Measurements from ENCODE around the gene TMEM80.

TMEM80 gene

DNA sequence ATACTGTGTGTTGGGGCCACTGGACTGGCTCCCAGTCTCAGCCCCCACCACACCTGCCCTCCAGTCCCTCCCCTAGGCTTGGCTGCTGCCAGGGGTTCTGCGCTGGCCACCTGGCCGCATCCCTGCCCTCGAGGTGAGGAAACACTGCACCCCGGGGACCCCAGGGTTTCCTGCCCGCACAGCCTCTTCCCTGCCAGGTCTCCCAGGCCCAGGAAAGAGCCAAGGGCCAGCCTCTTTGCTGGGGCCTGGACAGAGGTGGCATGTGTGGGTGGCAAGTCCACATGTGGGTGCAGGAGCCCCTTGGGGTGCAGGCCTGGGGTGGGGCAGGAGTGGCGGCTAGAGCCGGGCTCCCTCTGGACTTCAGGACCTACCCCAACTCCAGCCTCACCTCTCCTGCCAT is 12.9 kb downstream of the TMEM80 start:
- TF ChIP-seq TOX (CRISPR knock-in tag; IDR thresholded peaks at IDR 0.05; ENCODE audit: borderline replicate concordance), result no peak
- TF ChIP-seq ZNF8 (CRISPR knock-in tag; IDR thresholded peaks at IDR 0.05), result no peak
- TF ChIP-seq RARB (CRISPR knock-in tag; IDR thresholded peaks at IDR 0.05), result no peak
- no peak for TF ChIP-seq PPARA (CRISPR knock-in tag; IDR thresholded peaks at IDR 0.05; ENCODE audit: borderline replicate concordance)
- no peak for TF ChIP-seq CSDC2 (CRISPR knock-in tag; IDR thresholded peaks at IDR 0.05)
- TF ChIP-seq OSR1 (CRISPR knock-in tag; IDR thresholded peaks at IDR 0.05), result no peak
- ATAC-seq, result no peak

- TF ChIP-seq ZFP30 (CRISPR knock-in tag; IDR thresholded peaks at IDR 0.05) (no peak), ZFP3 (CRISPR knock-in tag; IDR thresholded peaks at IDR 0.05) (no peak), ZNF565 (CRISPR knock-in tag; conservative IDR thresholded peaks at IDR 0.05; ENCODE audit: low read depth) (no peak), GLIS3 (CRISPR knock-in tag; IDR thresholded peaks at IDR 0.05) (no peak), PPARA (CRISPR knock-in tag; IDR thresholded peaks at IDR 0.05; ENCODE audit: borderline replicate concordance) (no peak), SNAI2 (CRISPR knock-in tag; IDR thresholded peaks at IDR 0.05) (no peak)
- no peak for ATAC-seq
Measured at GRCh38 chr11:709109-709997, 13.7 kb downstream of the TMEM80 start.

- no peak for ATAC-seq
- TF ChIP-seq ARNTL (CRISPR knock-in tag; IDR thresholded peaks at IDR 0.05; ENCODE audit: borderline replicate concordance, low read depth) (no peak), CSDC2 (CRISPR knock-in tag; IDR thresholded peaks at IDR 0.05) (no peak), BACH2 (CRISPR knock-in tag; IDR thresholded peaks at IDR 0.05; ENCODE audit: borderline replicate concordance) (no peak), ZNF565 (CRISPR knock-in tag; conservative IDR thresholded peaks at IDR 0.05; ENCODE audit: low read depth) (no peak), ZC3H10 (CRISPR knock-in tag; IDR thresholded peaks at IDR 0.05) (no peak), GLIS3 (CRISPR knock-in tag; IDR thresholded peaks at IDR 0.05) (no peak), PPARA (CRISPR knock-in tag; IDR thresholded peaks at IDR 0.05; ENCODE audit: borderline replicate concordance) (no peak), ZFP30 (CRISPR knock-in tag; IDR thresholded peaks at IDR 0.05) (no peak), TSHZ2 (CRISPR knock-in tag; IDR thresholded peaks at IDR 0.05) (no peak), RARB (CRISPR knock-in tag; IDR thresholded peaks at IDR 0.05) (no peak), ZFP3 (CRISPR knock-in tag; IDR thresholded peaks at IDR 0.05) (no peak), TOX (CRISPR knock-in tag; IDR thresholded peaks at IDR 0.05; ENCODE audit: borderline replicate concordance) (no peak), ESRRG (CRISPR knock-in tag; IDR thresholded peaks at IDR 0.05) (no peak), ZNF8 (CRISPR knock-in tag; IDR thresholded peaks at IDR 0.05) (no peak), ZNF70 (CRISPR knock-in tag; IDR thresholded peaks at IDR 0.05) (no peak), TCF4 (CRISPR knock-in tag; IDR thresholded peaks at IDR 0.05; ENCODE audit: borderline replicate concordance) (no peak)
- TF ChIP-seq, protein P1, sequence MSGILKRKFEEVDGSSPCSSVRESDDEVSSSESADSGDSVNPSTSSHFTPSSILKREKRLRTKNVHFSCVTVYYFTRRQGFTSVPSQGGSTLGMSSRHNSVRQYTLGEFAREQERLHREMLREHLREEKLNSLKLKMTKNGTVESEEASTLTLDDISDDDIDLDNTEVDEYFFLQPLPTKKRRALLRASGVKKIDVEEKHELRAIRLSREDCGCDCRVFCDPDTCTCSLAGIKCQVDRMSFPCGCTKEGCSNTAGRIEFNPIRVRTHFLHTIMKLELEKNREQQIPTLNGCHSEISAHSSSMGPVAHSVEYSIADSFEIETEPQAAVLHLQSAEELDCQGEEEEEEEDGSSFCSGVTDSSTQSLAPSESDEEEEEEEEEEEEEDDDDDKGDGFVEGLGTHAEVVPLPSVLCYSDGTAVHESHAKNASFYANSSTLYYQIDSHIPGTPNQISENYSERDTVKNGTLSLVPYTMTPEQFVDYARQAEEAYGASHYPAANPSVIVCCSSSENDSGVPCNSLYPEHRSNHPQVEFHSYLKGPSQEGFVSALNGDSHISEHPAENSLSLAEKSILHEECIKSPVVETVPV (CRISPR knock-in tag; IDR thresholded peaks at IDR 0.05), result no peak
Measured at GRCh38 chr11:714436-714835, 18.8 kb downstream of the TMEM80 start.

DNA sequence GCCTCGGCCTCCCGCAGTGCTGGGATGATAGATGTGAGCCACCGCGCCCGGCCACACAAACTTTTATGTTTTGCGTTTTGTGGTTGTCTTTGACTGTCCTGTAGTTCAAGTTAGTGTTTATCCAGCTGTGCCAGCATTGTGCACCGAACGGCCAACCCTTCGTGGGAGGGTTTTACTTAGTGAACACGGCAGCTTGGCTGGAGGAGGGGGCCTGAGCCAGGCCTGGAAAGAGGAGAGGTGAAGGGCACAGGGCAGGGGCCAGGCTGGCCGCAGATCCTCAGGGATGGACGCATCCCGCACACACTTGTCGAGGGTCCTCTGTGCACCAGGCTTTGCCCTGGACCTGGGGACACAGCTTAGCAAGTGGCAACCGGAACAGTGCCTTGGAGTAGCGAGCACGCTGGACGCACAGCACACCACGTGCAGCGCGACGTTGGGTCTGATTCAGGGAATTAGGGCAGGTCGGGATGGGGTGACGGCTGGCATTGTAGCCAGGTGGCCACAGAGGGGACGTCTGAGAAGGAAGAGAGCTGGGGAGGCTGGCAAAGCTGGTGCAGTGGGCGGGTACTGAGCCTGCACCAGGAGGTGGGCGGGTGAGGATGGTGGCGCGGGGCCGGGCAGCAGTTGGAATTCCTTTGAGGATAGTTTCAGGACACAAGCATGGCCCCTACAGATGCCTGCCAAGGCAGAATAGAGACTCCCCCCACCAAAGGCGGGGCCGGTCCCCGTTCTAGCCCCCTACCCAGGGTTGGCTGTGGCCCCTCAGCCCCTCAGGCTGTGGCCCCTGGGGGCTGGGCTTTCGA is 23.8 kb downstream of the TMEM80 start:
- no peak; the same call in 2 of the 3 replicates for ATAC-seq
- TF ChIP-seq ZFP3 (CRISPR knock-in tag; IDR thresholded peaks at IDR 0.05) (no peak), TCF4 (CRISPR knock-in tag; IDR thresholded peaks at IDR 0.05; ENCODE audit: borderline replicate concordance) (no peak), RARB (CRISPR knock-in tag; IDR thresholded peaks at IDR 0.05) (no peak)

DNA sequence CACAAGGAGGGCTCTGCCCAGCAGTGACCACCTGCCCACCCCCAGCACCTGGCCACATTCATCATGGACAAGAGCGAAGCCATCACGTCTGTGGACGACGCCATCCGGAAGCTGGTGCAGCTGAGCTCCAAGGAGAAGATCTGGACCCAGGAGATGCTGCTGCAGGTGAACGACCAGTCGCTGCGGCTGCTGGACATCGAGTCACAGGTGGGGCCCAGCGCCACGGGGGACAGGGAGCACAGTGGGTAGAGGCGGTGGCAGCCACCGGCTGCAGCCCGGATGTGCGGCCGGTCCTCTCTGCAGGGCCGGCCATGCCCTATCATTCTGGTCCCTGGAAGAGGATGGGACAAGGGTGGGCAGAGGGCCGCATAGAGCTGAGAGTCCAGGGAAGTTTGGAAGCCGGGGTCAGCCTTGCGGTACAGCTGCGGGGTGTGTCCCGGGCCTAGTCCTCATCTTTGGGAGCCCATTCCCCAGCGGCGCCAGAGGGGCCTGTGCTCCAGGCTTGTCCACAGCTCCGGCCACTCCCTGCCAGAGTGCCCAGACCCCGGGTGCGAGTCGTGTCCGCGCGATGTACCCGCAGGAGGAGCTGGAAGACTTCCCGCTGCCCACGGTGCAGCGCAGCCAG is 24.5 kb downstream of the TMEM80 start:
- ATAC-seq, result peak; percentile 23

More for the DNA sequence above, 24.5 kb downstream of the TMEM80 start:
- TF ChIP-seq TOX (CRISPR knock-in tag; IDR thresholded peaks at IDR 0.05; ENCODE audit: borderline replicate concordance), result no peak
- no peak for TF ChIP-seq ZNF70 (CRISPR knock-in tag; IDR thresholded peaks at IDR 0.05)
- TF ChIP-seq GLIS3 (CRISPR knock-in tag; IDR thresholded peaks at IDR 0.05), result no peak
- TF ChIP-seq ZNF8 (CRISPR knock-in tag; IDR thresholded peaks at IDR 0.05), result no peak
- no peak for TF ChIP-seq TSHZ2 (CRISPR knock-in tag; IDR thresholded peaks at IDR 0.05)
- TF ChIP-seq, protein P1 (CRISPR knock-in tag; IDR thresholded peaks at IDR 0.05), result no peak
- TF ChIP-seq ZFP30 (CRISPR knock-in tag; IDR thresholded peaks at IDR 0.05), result no peak
- TF ChIP-seq ZNF565 (CRISPR knock-in tag; conservative IDR thresholded peaks at IDR 0.05; ENCODE audit: low read depth), result no peak
- no peak for TF ChIP-seq ZFP3 (CRISPR knock-in tag; IDR thresholded peaks at IDR 0.05)
